ENCODE results near the gene COTL1. TPM values are rescaled to one million over a fixed set of nuclear protein-coding genes. Genes with fewer than 3 reads are reported as not detected.

The COTL1 gene
- total and polyA plus RNA-seq, 12 donors: 6.4 to 72.9 (median 9.7) TPM

DNA sequence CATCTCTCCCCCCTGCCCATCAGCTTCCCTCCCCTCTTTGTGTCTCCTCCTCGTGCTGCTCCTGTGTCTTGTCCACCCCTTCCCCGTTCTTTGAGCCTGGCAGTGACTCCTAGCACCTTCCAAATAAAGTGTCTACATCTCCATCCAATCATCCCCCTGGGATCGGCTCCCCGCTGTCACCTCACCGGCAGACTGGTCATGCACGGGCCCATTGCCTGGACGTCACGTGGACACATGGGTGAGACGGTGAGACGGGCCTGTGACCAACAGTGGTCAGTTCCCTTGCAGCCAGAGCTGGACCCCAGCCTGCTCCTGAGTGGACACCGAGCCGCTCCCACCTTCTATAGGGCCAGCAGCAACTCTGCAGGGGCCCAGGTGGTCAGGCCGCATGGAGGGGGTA is 46.4 kb downstream of the COTL1 start:
- H3K9me3 ChIP-seq: peaks cover 0 to 20% (median 10%) of the 10 kb centered on the region in 11 donors
- DNase-seq (no peak), ATAC-seq (peak in 1 of 8 donors; percentile 20)
- no peak overlapping the region for H3K27ac ChIP-seq
- intact Hi-C loops (cut with DNase I): no loop called here
- no peak overlapping the region for H3K4me3 ChIP-seq
- H3K27me3 ChIP-seq: no peaks in the 10 kb centered on the region
- WGBS, 2 donors: 96 to 98% methylated on average over 13 of the region's 13 CpGs
- TF ChIP-seq, protein P1, sequence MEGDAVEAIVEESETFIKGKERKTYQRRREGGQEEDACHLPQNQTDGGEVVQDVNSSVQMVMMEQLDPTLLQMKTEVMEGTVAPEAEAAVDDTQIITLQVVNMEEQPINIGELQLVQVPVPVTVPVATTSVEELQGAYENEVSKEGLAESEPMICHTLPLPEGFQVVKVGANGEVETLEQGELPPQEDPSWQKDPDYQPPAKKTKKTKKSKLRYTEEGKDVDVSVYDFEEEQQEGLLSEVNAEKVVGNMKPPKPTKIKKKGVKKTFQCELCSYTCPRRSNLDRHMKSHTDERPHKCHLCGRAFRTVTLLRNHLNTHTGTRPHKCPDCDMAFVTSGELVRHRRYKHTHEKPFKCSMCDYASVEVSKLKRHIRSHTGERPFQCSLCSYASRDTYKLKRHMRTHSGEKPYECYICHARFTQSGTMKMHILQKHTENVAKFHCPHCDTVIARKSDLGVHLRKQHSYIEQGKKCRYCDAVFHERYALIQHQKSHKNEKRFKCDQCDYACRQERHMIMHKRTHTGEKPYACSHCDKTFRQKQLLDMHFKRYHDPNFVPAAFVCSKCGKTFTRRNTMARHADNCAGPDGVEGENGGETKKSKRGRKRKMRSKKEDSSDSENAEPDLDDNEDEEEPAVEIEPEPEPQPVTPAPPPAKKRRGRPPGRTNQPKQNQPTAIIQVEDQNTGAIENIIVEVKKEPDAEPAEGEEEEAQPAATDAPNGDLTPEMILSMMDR (IDR thresholded peaks at IDR 0.05): no peak
- H3K4me1 ChIP-seq: peaks cover 0 to 27% (median 0%) of the 10 kb centered on the region in 9 donors
- H3K36me3 ChIP-seq: peaks cover 0 to 34% (median 0%) of the 10 kb centered on the region in 9 donors

DNA sequence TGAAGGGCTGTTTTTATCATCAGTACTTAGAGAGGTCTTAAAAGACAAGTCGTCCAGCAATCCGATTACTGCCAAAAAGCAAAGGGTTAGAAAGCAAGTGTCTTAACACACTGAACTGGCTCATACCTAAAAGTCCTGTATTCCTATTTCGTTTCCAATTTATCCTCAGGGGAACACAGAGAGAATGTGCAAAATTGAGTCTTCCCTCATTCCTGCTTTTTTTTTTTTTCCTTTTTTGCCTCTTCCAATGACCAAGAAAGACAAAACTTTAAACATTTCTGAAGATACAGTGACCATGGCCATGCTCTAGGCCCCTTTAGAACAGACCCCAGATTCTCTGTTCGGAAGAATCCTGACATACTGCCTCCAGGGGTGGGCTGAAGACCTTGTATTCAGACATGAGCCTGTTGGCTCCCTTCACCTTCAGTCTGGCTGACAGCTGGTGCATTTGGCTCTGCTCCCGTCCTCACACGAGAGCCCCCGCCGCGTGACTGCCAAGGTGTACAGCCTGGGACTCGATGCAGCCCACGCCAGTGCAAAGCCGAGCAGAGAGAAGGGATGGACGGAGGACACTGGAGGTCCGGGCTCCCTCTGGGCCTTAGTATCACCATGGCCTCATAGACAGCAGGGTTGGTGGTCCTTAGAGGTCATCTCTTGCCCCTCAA is 47.0 kb downstream of the COTL1 start:
- Histone ChIP-seq H3K9me3 (peaks cover 0 to 20% (median 10%) of the 10 kb centered on the region in 11 donors), H3K4me1 (peaks cover 0 to 27% (median 0%) of the 10 kb centered on the region in 9 donors), H3K27ac (no peak overlapping the region), H3K36me3 (peaks cover 0 to 41% (median 0%) of the 10 kb centered on the region in 9 donors), H3K27me3 (no peaks in the 10 kb centered on the region), H3K4me3 (no peak overlapping the region)
- intact Hi-C loops (cut with DNase I): no loop called here
- 76 to 83% methylated on average over 14 of the region's 14 CpGs for WGBS, 2 donors
- ATAC-seq (no peak), DNase-seq (no peak)
- TF ChIP-seq, protein P1 (IDR thresholded peaks at IDR 0.05): no peak

DNA sequence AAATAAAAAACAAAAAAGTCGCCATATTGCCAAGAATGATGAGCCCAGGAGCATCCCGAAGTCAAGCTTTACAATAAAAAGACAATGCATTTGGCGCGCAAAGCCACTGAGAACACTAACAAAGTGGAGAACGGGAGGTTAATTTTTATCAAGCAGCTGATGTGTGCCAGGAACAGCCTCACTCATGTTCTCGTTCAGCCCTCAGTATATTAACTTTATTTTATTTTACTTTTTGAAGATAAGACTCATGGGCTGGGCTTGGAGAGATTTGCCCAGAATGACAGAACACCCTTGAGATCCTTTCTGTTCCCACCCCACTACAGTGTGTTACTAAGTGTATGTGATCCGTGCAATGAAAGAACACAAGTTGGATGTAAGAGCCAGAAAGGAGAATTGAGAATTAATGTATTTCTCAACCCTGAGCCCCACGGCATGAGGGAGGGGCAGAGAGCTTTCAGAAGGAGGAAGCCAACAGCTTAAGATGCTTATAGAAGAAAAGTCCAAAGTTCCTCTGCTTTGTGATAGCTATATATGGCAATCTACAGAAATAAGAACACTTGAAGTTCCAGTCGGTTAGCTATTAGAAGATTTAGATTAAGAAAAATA is 48.4 kb downstream of the COTL1 start:
- WGBS, 2 donors: 71 to 73% methylated on average over 9 of the region's 9 CpGs

DNA sequence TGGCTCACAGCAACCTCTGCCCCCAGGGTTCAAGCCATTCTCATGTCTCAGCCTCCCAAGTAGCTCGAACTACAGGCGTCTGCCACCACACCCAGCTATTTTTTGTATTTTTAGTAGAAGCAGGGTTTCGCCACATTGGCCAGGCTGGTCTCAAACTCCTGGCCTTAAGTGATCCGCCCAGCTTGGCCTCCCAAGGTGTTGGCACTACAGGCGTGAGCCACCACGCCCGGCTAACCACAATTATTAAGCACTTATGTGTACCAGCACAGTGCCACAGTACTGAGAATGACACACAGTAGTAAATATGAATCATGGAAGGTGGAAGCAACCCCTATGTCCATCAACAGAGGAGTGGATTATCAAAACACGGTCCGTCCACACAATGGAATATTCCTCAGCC is 49.8 kb downstream of the COTL1 start:
- WGBS, 2 donors: 94 to 98% methylated on average over 9 of the region's 9 CpGs
- intact Hi-C loops (cut with DNase I): no loop called here
- ATAC-seq: no peak
- Histone ChIP-seq H3K27ac (no peak overlapping the region), H3K36me3 (peaks cover 0 to 52% (median 0%) of the 10 kb centered on the region in 9 donors), H3K27me3 (no peaks in the 10 kb centered on the region), H3K4me1 (peaks cover 0 to 31% (median 0%) of the 10 kb centered on the region in 9 donors), H3K4me3 (no peak overlapping the region), H3K9me3 (peaks cover 0 to 20% (median 10%) of the 10 kb centered on the region in 11 donors)
- DNase-seq: no peak
- TF ChIP-seq, protein P1 (IDR thresholded peaks at IDR 0.05): no peak

More for the DNA sequence above, 48.4 kb downstream of the COTL1 start:
- Histone ChIP-seq H3K4me3 (no peak overlapping the region), H3K36me3 (peaks cover 0 to 51% (median 0%) of the 10 kb centered on the region in 9 donors), H3K4me1 (peaks cover 0 to 24% (median 0%) of the 10 kb centered on the region in 9 donors), H3K27me3 (no peaks in the 10 kb centered on the region), H3K9me3 (peaks cover 0 to 20% (median 10%) of the 10 kb centered on the region in 11 donors), H3K27ac (peak overlapping the region in 1 of 10 donors; percentile 2)
- peak in 2 of 8 donors; percentile 42 to 55 for ATAC-seq
- TF ChIP-seq, protein P1 (IDR thresholded peaks at IDR 0.05): no peak
- intact Hi-C loops (cut with DNase I): no loop called here
- DNase-seq: no peak

Data from heart right ventricle (tissue), 16 donors.